ENCODE measurements around the gene HNF1A. TPM values are rescaled to one million over a fixed set of nuclear protein-coding genes. Genes with fewer than 3 reads are reported as not detected.

The HNF1A gene
- total and polyA plus RNA-seq, 2 donors (not counting 1 experiment from before 2014, with no cell fraction given) = not detected

GRCh38 chr12:120996133-120996746, 17.9 kb downstream of the HNF1A start:
- H4K20me1 ChIP-seq (ENCODE audit: control insufficient read depth, extremely low read depth, insufficient read depth, low read length) = no peaks in the 10 kb centered on the region
- H3K4me3 ChIP-seq (replicated peaks in 1 of 4; ENCODE audit: control extremely low read depth in 1 of 4, insufficient read depth in 1 of 4, low read depth in 3 of 4, low read length in 4 of 4) = no peak overlapping the region
- peaks cover 8% of the 10 kb centered on the region for H3K27me3 ChIP-seq (ENCODE audit: control insufficient read depth, insufficient read depth, low read length)
- H3K79me2 ChIP-seq (ENCODE audit: control insufficient read depth, insufficient read depth, low read length) = no peaks in the 10 kb centered on the region
- TF ChIP-seq CTCF (conservative IDR thresholded peaks at IDR 0.05 in 1 of 2, IDR thresholded peaks at IDR 0.05 in 1 of 2; ENCODE audit: low read depth in 1 of 2, low read length in 2 of 2) (no peak), EZH2 (IDR thresholded peaks at IDR 0.05; ENCODE audit: low read length, missing control alignments) (no peak)
- H3K27ac ChIP-seq (ENCODE audit: insufficient read depth, low read length) = no peak overlapping the region
- H3K4me2 ChIP-seq (ENCODE audit: extremely low read depth, insufficient read depth, low read length) = no peak overlapping the region
- H3K9ac ChIP-seq (ENCODE audit: insufficient read depth, low read length) = no peak overlapping the region
- no peak for DNase-seq (ENCODE audit: low read depth in 2 of 2)
- H3K9me3 ChIP-seq (ENCODE audit: control insufficient read depth, insufficient read depth, low read depth, low read length) = no peaks in the 10 kb centered on the region
- H3K36me3 ChIP-seq (ENCODE audit: control insufficient read depth, insufficient read depth, low read length) = no peaks in the 10 kb centered on the region
- H3K4me1 ChIP-seq (ENCODE audit: control insufficient read depth, extremely low read depth, insufficient read depth, low read length) = no peaks in the 10 kb centered on the region
- no peak overlapping the region for H2AFZ ChIP-seq (ENCODE audit: low read length)

GRCh38 chr12:120997448-120997847, 19.1 kb downstream of the HNF1A start:
- TF ChIP-seq CTCF (conservative IDR thresholded peaks at IDR 0.05 in 1 of 2, IDR thresholded peaks at IDR 0.05 in 1 of 2; ENCODE audit: low read depth in 1 of 2, low read length in 2 of 2) (no peak), EZH2 (IDR thresholded peaks at IDR 0.05; ENCODE audit: low read length, missing control alignments) (no peak)
- H3K4me3 ChIP-seq (replicated peaks in 1 of 4; ENCODE audit: control extremely low read depth in 1 of 4, insufficient read depth in 1 of 4, low read depth in 3 of 4, low read length in 4 of 4) = no peak overlapping the region
- no peak overlapping the region for H3K4me2 ChIP-seq (ENCODE audit: extremely low read depth, insufficient read depth, low read length)
- H3K9me3 ChIP-seq (ENCODE audit: control insufficient read depth, insufficient read depth, low read depth, low read length) = no peaks in the 10 kb centered on the region
- no peaks in the 10 kb centered on the region for H4K20me1 ChIP-seq (ENCODE audit: control insufficient read depth, extremely low read depth, insufficient read depth, low read length)
- no peak for DNase-seq (ENCODE audit: low read depth in 2 of 2)
- H3K4me1 ChIP-seq (ENCODE audit: control insufficient read depth, extremely low read depth, insufficient read depth, low read length) = no peaks in the 10 kb centered on the region
- H3K36me3 ChIP-seq (ENCODE audit: control insufficient read depth, insufficient read depth, low read length) = no peaks in the 10 kb centered on the region
- no peak overlapping the region for H3K9ac ChIP-seq (ENCODE audit: insufficient read depth, low read length)
- no peak overlapping the region for H3K27ac ChIP-seq (ENCODE audit: insufficient read depth, low read length)
- no peak overlapping the region for H2AFZ ChIP-seq (ENCODE audit: low read length)
- no peaks in the 10 kb centered on the region for H3K79me2 ChIP-seq (ENCODE audit: control insufficient read depth, insufficient read depth, low read length)
- H3K27me3 ChIP-seq (ENCODE audit: control insufficient read depth, insufficient read depth, low read length) = peaks cover 4% of the 10 kb centered on the region

GRCh38 chr12:120998435-120998834, 20.1 kb downstream of the HNF1A start:
- Histone ChIP-seq H3K9ac (ENCODE audit: insufficient read depth, low read length) (no peak overlapping the region), H3K9me3 (ENCODE audit: control insufficient read depth, insufficient read depth, low read depth, low read length) (no peaks in the 10 kb centered on the region), H4K20me1 (ENCODE audit: control insufficient read depth, extremely low read depth, insufficient read depth, low read length) (no peaks in the 10 kb centered on the region), H2AFZ (ENCODE audit: low read length) (no peak overlapping the region), H3K4me3 (replicated peaks in 1 of 4; ENCODE audit: control extremely low read depth in 1 of 4, insufficient read depth in 1 of 4, low read depth in 3 of 4, low read length in 4 of 4) (no peak overlapping the region), H3K27me3 (ENCODE audit: control insufficient read depth, insufficient read depth, low read length) (peaks cover 4% of the 10 kb centered on the region), H3K36me3 (ENCODE audit: control insufficient read depth, insufficient read depth, low read length) (no peaks in the 10 kb centered on the region), H3K27ac (ENCODE audit: insufficient read depth, low read length) (no peak overlapping the region), H3K4me2 (ENCODE audit: extremely low read depth, insufficient read depth, low read length) (no peak overlapping the region), H3K4me1 (ENCODE audit: control insufficient read depth, extremely low read depth, insufficient read depth, low read length) (no peaks in the 10 kb centered on the region), H3K79me2 (ENCODE audit: control insufficient read depth, insufficient read depth, low read length) (no peaks in the 10 kb centered on the region)
- no peak for TF ChIP-seq CTCF (conservative IDR thresholded peaks at IDR 0.05 in 1 of 2, IDR thresholded peaks at IDR 0.05 in 1 of 2; ENCODE audit: low read depth in 1 of 2, low read length in 2 of 2)
- TF ChIP-seq EZH2 (IDR thresholded peaks at IDR 0.05; ENCODE audit: low read length, missing control alignments) = no peak
- no peak for DNase-seq (ENCODE audit: low read depth in 2 of 2)

Data from fibroblast of lung (primary cell).